ENCODE results near the gene PTH2. TPM values are rescaled to one million over a fixed set of nuclear protein-coding genes. Genes with fewer than 3 reads are reported as not detected.
"Not testable (repeated sequence)": the region's sequence is repeated elsewhere in the genome, so short reads cannot be mapped to it uniquely, and the experiment has no call there.

PTH2 gene
- total and polyA plus RNA-seq, 10 donors: not detected

DNA sequence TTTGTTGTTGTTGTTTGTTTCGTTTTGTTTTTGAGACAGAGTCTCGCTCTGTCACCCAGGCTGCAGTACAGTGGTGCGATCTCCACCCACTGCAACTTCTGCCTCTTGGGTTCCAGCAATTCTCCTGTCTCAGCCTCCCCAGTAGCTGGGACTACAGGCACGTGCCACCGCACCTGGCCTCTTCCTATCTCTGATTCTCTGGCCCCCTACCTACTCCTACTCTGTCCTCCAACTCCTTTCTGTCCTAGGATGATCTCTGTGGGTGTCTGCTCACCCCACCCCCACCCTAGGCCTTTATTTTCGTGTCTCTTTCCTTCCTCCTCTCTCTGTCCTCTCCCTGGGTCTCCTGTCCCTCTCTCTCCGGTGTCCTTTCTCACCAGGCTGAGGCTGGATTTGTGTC lies 27.2 kb upstream of the PTH2 start:
- WGBS, 5 donors: 75 to 88% (median 83%) methylated on average over 7 of the region's 7 CpGs
- Histone ChIP-seq H3K27me3 (replicated peaks in 1 of 7) (no peaks in the 10 kb centered on the region), H3K4me3 (peak overlapping the region in 5 of 8 donors; percentile 65 to 85 (median 74))

DNA sequence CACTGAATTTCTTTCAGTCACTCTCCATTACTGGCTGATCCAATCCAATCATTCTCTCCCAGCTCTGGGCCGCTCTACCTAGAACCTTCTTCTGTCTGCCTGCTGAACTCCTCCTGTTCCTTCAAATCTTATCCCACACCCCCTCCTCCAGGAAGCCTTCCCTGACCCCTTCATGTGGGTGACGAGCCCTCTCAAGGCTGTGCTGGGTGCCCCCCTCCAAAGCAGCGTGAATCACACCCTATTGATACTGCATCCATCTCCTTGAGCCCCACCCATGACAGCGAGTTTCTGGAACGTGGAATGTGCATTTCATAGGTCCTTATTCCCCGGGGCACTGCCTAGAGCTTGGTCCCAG lies 25.2 kb upstream of the PTH2 start:
- intact Hi-C loops (cut with DNase I; ENCODE audit: low total_unique reads): loop anchor here (10.0 kb wide), 1 partner anchor 184 kb away; no protein-coding TSS in a partner anchor
- no peaks in the 10 kb centered on the region for H3K9me3 ChIP-seq
- peaks cover 0 to 44% (median 22%) of the 10 kb centered on the region in 6 donors for H3K36me3 ChIP-seq
- no peak for DNase-seq
- no peak overlapping the region for H3K4me3 ChIP-seq
- H3K27ac ChIP-seq: peak overlapping the region in 3 of 8 donors; percentile 23 to 56 (median 45)
- TF ChIP-seq POLR2A (IDR thresholded peaks at IDR 0.05): no peak
- TF ChIP-seq, protein P1, sequence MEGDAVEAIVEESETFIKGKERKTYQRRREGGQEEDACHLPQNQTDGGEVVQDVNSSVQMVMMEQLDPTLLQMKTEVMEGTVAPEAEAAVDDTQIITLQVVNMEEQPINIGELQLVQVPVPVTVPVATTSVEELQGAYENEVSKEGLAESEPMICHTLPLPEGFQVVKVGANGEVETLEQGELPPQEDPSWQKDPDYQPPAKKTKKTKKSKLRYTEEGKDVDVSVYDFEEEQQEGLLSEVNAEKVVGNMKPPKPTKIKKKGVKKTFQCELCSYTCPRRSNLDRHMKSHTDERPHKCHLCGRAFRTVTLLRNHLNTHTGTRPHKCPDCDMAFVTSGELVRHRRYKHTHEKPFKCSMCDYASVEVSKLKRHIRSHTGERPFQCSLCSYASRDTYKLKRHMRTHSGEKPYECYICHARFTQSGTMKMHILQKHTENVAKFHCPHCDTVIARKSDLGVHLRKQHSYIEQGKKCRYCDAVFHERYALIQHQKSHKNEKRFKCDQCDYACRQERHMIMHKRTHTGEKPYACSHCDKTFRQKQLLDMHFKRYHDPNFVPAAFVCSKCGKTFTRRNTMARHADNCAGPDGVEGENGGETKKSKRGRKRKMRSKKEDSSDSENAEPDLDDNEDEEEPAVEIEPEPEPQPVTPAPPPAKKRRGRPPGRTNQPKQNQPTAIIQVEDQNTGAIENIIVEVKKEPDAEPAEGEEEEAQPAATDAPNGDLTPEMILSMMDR (IDR thresholded peaks at IDR 0.05 in 8 of 11, conservative IDR thresholded peaks at IDR 0.05 in 3 of 11): no peak
- TF ChIP-seq POLR2AphosphoS5 (IDR thresholded peaks at IDR 0.05): no peak
- 91 to 96% (median 95%) methylated on average over 6 of the region's 6 CpGs for WGBS, 5 donors
- H3K27me3 ChIP-seq (replicated peaks in 1 of 7): no peaks in the 10 kb centered on the region
- peaks cover 0 to 75% (median 35%) of the 10 kb centered on the region in 6 donors for H3K4me1 ChIP-seq

More for the DNA sequence above, 27.2 kb upstream of the PTH2 start:
- Histone ChIP-seq H3K9me3 (no peaks in the 10 kb centered on the region), H3K4me1 (peaks cover 11 to 78% (median 43%) of the 10 kb centered on the region in 6 donors), H3K36me3 (peaks cover 0 to 45% (median 22%) of the 10 kb centered on the region in 6 donors), H3K27ac (peak overlapping the region in 1 of 8 donors; percentile 26)
- intact Hi-C loops (cut with DNase I; ENCODE audit: low total_unique reads): no loop called here
- TF ChIP-seq POLR2A (IDR thresholded peaks at IDR 0.05) (no peak), POLR2AphosphoS5 (IDR thresholded peaks at IDR 0.05) (no peak)
- TF ChIP-seq, protein P1 (IDR thresholded peaks at IDR 0.05 in 8 of 11, conservative IDR thresholded peaks at IDR 0.05 in 3 of 11): no peak
- no peak for DNase-seq

DNA sequence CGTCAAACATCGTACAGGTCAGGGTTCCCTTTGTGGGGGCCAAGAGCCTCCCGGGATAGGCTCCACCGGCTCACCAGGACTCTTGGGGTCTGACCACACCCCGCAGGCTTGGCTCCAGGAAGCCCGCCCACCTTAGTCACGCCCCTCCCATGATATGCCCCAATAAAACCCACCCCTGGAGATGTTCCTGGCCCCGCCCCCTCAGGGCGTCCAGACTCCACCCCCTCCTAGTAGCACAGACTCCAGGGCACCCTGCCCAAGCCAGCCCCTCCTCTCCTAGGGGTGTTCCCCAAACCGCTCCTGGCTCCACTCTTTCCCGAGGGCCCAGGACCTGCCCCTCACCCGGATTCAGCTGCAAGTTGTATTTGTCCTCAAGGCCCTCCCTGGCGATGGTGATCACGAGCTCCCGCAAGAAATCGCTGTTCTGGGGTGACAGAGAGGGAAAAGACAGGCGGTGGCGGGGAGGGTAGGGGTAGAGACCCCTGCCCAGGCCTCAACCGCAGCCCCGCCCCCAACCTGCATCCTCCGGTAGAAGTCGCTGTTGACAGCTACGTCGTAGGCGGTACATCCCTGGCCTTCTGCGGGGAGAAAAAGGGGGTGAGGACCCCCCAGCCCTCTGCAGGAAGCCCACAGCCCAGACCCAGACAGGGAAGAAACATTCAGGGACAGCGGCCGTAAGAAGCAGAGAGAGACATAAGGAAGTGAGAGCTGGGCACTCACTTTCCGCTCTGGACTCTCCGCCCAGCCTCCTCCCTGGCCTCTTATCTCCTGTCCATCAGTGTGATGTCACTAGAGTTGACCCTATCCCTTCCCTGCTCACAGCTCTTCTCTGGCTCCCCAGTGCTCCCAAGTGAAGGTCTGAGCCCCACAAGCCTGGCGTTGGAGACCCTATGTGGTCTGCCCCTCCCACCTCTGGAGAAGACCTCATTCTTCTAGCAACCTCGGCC lies 24.5 kb upstream of the PTH2 start:
- Histone ChIP-seq H3K27me3 (replicated peaks in 1 of 7) (peaks cover 0 to 4% (median 0%) of the 10 kb centered on the region in 7 donors), H3K27ac (peak overlapping the region in 4 of 8 donors; percentile 23 to 56 (median 50)), H3K9me3 (no peaks in the 10 kb centered on the region), H3K36me3 (peaks cover 0 to 44% (median 22%) of the 10 kb centered on the region in 6 donors), H3K4me1 (peaks cover 0 to 81% (median 38%) of the 10 kb centered on the region in 6 donors), H3K4me3 (peak overlapping the region in 2 of 8 donors; percentile 12 to 33)
- 75 to 92% (median 84%) methylated on average over 29 to 32 of the region's 32 CpGs for WGBS, 5 donors
- no peak for DNase-seq
- intact Hi-C loops (cut with DNase I; ENCODE audit: low total_unique reads): loop anchor here (10.0 kb wide), 1 partner anchor 183 kb away; no protein-coding TSS in a partner anchor
- TF ChIP-seq POLR2A (IDR thresholded peaks at IDR 0.05): no peak
- TF ChIP-seq POLR2AphosphoS5 (IDR thresholded peaks at IDR 0.05): peak in 1 of 3 donors; percentile 34
- TF ChIP-seq, protein P1 (IDR thresholded peaks at IDR 0.05 in 8 of 11, conservative IDR thresholded peaks at IDR 0.05 in 3 of 11): no peak

DNA sequence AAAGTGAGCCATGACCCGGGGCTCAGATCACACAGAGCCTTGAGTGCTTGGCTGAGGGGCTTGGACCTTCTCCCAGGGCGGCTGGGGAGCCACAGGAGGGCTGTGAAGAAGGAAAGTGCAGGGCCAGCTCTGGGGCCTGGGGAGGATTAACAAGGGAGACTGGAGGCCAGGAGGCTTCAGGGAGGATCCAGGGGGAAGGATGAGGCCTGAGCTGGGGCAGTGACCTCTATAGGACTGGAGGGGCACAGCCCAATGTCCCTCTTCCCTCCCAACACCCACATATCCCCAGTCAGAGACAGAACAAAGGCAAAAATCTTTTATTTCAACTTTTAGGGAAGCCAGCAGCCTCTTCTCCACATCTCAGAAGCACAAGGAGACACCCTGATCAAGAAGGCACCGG lies 22.8 kb upstream of the PTH2 start:
- intact Hi-C loops (cut with DNase I; ENCODE audit: low total_unique reads): loop anchor here (10.0 kb wide), 1 partner anchor 181 kb away; no protein-coding TSS in a partner anchor
- H3K4me3 ChIP-seq: no peak overlapping the region
- WGBS, 5 donors: 64 to 94% (median 89%) methylated on average over 3 of the region's 3 CpGs
- no peak overlapping the region for H3K27ac ChIP-seq
- TF ChIP-seq, protein P1 (IDR thresholded peaks at IDR 0.05 in 8 of 11, conservative IDR thresholded peaks at IDR 0.05 in 3 of 11): no peak
- TF ChIP-seq POLR2A (IDR thresholded peaks at IDR 0.05): no peak
- no peak for TF ChIP-seq POLR2AphosphoS5 (IDR thresholded peaks at IDR 0.05)
- no peak for DNase-seq
- H3K4me1 ChIP-seq: peaks cover 0 to 83% (median 40%) of the 10 kb centered on the region in 6 donors
- H3K27me3 ChIP-seq (replicated peaks in 1 of 7): peaks cover 0 to 22% (median 16%) of the 10 kb centered on the region in 7 donors
- H3K9me3 ChIP-seq: no peaks in the 10 kb centered on the region
- H3K36me3 ChIP-seq: peaks cover 0 to 44% (median 22%) of the 10 kb centered on the region in 6 donors

DNA sequence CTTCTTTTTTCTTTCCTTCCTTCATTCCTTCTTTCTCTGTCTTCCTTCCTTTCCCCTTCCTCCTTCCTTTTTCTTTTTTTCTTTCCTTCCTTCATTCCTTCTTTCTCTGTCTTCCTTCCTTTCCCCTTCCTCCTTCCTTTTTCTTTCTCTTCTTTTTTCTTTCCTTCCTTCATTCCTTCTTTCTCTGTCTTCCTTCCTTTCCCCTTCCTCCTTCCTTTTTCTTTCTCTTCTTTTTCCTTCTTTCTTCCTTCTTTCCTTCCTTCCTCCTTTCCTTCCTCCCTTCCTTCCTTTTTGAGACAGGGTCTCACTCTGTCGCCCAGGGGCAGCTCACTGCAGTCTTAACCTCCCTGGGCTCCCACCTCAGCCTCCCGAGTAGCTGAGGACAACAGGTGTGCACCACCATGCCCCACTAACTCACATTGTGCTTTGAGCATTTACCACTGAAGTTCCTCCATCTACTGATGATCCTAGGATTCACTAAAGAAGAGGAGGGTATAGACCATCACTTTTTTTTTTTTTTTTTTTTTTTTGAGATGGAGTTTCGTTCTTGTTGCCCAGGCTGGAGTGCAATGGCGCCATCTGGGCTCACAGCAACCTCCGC lies 21.0 kb upstream of the PTH2 start:
- not testable (repeated sequence) for DNase-seq, H3K9me3 ChIP-seq
- Histone ChIP-seq H3K4me3 (peak overlapping the region in 1 of 8 donors; percentile 81), H3K27ac (peak overlapping the region in 3 of 8 donors; percentile 74 to 86 (median 83)), H3K27me3 (replicated peaks in 1 of 7) (peaks cover 1 to 40% (median 34%) of the 10 kb centered on the region in 7 donors), H3K36me3 (peaks cover 0 to 32% (median 19%) of the 10 kb centered on the region in 6 donors), H3K4me1 (peaks cover 0 to 68% (median 27%) of the 10 kb centered on the region in 6 donors)
- whole genome bisulfite sequencing, 5 donors: 54 to 73% (median 66%) methylated on average over 5 of the region's 5 CpGs
- intact Hi-C loops (cut with DNase I; ENCODE audit: low total_unique reads): loop anchor here (10.0 kb wide), 1 partner anchor 179 kb away; no protein-coding TSS in a partner anchor
